ENCODE data around the gene IQGAP2. TPM values are rescaled to one million over a fixed set of nuclear protein-coding genes. Genes with fewer than 3 reads are reported as not detected.

IQGAP2 gene
- total and polyA plus RNA-seq, 2 donors (not counting 1 experiment from before 2014, with no cell fraction given), result 8.1 to 15.0 TPM

DNA sequence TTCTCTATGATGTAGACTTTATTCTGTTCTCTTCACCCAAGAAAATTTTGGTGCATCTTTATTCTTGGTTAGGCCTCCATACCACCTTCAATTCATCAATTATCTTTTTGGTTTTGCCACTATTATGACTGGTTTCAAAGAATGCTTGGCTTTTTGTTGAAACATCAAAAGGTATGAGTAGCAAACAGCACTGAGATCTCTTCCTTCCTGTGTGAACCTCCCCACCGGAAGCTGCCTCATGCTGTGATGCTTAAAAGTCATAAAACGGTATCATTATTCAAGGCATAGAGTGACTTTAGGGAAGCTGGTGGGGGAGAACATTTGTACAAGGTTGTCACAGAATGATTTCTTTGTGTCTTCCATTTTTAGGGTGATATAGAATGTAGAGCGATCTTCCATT is 70.6 kb downstream of the IQGAP2 start:
- intact Hi-C loops (cut with micrococcal nuclease), result no loop called here
- H3K27me3 ChIP-seq (replicated peaks in 1 of 4; ENCODE audit: control extremely low read depth in 1 of 4, control insufficient read depth in 3 of 4, insufficient read depth in 4 of 4, low read length in 3 of 4), result no peaks in the 10 kb centered on the region
- ChIA-PET CTCF (no interaction called here), POLR2A (no interaction called here)
- H3K4me1 Mint-ChIP-seq, result peaks cover 9% of the 10 kb centered on the region
- no peaks in the 10 kb centered on the region for H3K9me3 ChIP-seq (ENCODE audit: control extremely low read depth in 1 of 3, control insufficient read depth in 2 of 3, insufficient read depth in 1 of 3, low read length in 2 of 3)
- no peak overlapping the region for H3K9ac ChIP-seq (ENCODE audit: low read length)
- H3K36me3 ChIP-seq (replicated peaks in 1 of 2; ENCODE audit: control extremely low read depth in 1 of 2, control insufficient read depth in 1 of 2, extremely low read depth in 1 of 2, insufficient read depth in 2 of 2, low read length in 1 of 2), result no peaks in the 10 kb centered on the region
- peaks cover 5 to 8% of the 10 kb centered on the region in 2 donors for H3K4me1 ChIP-seq (ENCODE audit: control insufficient read depth in 2 of 2, insufficient read depth in 2 of 2, low read length in 2 of 2)
- H3K27me3 Mint-ChIP-seq, result no peaks in the 10 kb centered on the region
- DNase-seq (peak; percentile 13), ATAC-seq (ENCODE audit: low read depth) (no peak)
- H3K4me3 Mint-ChIP-seq, result no peak overlapping the region
- whole genome bisulfite sequencing (ENCODE audit: insufficient coverage), result 0% methylated on average over 1 of the region's 3 CpGs
- peak overlapping the region; percentile 45 for H2AFZ ChIP-seq (ENCODE audit: insufficient read depth, low read depth, low read length, poor library complexity, severe bottlenecking)
- H3K27ac ChIP-seq (ENCODE audit: low read length in 2 of 2), result no peak overlapping the region
- no peaks in the 10 kb centered on the region for H3K9me3 Mint-ChIP-seq (ENCODE audit: insufficient read depth)
- no peak overlapping the region for H3K4me2 ChIP-seq (replicated peaks; ENCODE audit: low read depth, low read length, poor library complexity, severe bottlenecking)
- TF ChIP-seq, protein P1, sequence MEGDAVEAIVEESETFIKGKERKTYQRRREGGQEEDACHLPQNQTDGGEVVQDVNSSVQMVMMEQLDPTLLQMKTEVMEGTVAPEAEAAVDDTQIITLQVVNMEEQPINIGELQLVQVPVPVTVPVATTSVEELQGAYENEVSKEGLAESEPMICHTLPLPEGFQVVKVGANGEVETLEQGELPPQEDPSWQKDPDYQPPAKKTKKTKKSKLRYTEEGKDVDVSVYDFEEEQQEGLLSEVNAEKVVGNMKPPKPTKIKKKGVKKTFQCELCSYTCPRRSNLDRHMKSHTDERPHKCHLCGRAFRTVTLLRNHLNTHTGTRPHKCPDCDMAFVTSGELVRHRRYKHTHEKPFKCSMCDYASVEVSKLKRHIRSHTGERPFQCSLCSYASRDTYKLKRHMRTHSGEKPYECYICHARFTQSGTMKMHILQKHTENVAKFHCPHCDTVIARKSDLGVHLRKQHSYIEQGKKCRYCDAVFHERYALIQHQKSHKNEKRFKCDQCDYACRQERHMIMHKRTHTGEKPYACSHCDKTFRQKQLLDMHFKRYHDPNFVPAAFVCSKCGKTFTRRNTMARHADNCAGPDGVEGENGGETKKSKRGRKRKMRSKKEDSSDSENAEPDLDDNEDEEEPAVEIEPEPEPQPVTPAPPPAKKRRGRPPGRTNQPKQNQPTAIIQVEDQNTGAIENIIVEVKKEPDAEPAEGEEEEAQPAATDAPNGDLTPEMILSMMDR (IDR thresholded peaks at IDR 0.05), result no peak
- TF ChIP-seq EZH2 (IDR thresholded peaks at IDR 0.05; ENCODE audit: borderline replicate concordance, insufficient read depth, low read depth, low read length, poor library complexity, severe bottlenecking), result no peak
- no peak overlapping the region for H3K4me3 ChIP-seq (ENCODE audit: control extremely low read depth in 1 of 5, extremely low read depth in 1 of 5, insufficient read depth in 1 of 5, low read depth in 2 of 5, low read length in 4 of 5)
- H3K79me2 ChIP-seq (ENCODE audit: control insufficient read depth, insufficient read depth, low read length), result peaks cover 7% of the 10 kb centered on the region
- no peaks in the 10 kb centered on the region for H4K20me1 ChIP-seq (ENCODE audit: control insufficient read depth, insufficient read depth, low read length, poor library complexity, severe bottlenecking)
- H3K27ac Mint-ChIP-seq, result no peak overlapping the region

DNA sequence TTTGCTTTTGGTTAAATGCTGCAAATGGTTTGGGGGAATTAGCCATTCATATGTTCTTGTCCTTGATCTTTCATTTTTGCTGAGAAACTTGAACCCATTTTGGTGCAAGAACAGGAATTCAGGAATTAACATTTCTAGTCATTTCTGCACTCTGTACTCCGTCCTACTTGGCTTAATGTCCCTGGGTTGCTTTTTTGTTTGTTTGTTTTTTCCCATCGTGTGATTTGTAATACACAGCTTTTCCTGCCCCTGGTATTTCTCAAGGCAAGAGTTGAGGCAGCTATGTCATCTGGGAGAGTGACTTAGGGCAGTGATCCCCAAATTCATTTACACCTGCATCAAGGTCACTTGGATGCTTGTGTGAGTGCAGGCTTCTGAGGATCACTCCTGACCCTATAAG is 71.3 kb downstream of the IQGAP2 start:
- H3K4me1 Mint-ChIP-seq, result peaks cover 9% of the 10 kb centered on the region

More for the DNA sequence above, 71.3 kb downstream of the IQGAP2 start:
- Histone ChIP-seq H3K36me3 (replicated peaks in 1 of 2; ENCODE audit: control extremely low read depth in 1 of 2, control insufficient read depth in 1 of 2, extremely low read depth in 1 of 2, insufficient read depth in 2 of 2, low read length in 1 of 2) (no peaks in the 10 kb centered on the region), H3K27me3 (replicated peaks in 1 of 4; ENCODE audit: control extremely low read depth in 1 of 4, control insufficient read depth in 3 of 4, insufficient read depth in 4 of 4, low read length in 3 of 4) (no peaks in the 10 kb centered on the region), H3K9ac (ENCODE audit: low read length) (no peak overlapping the region), H3K4me3 (ENCODE audit: control extremely low read depth in 1 of 5, extremely low read depth in 1 of 5, insufficient read depth in 1 of 5, low read depth in 2 of 5, low read length in 4 of 5) (no peak overlapping the region), H3K9me3 (ENCODE audit: control extremely low read depth in 1 of 3, control insufficient read depth in 2 of 3, insufficient read depth in 1 of 3, low read length in 2 of 3) (no peaks in the 10 kb centered on the region), H3K27ac (ENCODE audit: low read length in 2 of 2) (no peak overlapping the region), H3K79me2 (ENCODE audit: control insufficient read depth, insufficient read depth, low read length) (peaks cover 7% of the 10 kb centered on the region), H3K4me1 (ENCODE audit: control insufficient read depth in 2 of 2, insufficient read depth in 2 of 2, low read length in 2 of 2) (peaks cover 5 to 8% of the 10 kb centered on the region in 2 donors), H3K4me2 (replicated peaks; ENCODE audit: low read depth, low read length, poor library complexity, severe bottlenecking) (no peak overlapping the region), H4K20me1 (ENCODE audit: control insufficient read depth, insufficient read depth, low read length, poor library complexity, severe bottlenecking) (no peaks in the 10 kb centered on the region), H2AFZ (ENCODE audit: insufficient read depth, low read depth, low read length, poor library complexity, severe bottlenecking) (no peak overlapping the region)
- no peaks in the 10 kb centered on the region for H3K9me3 Mint-ChIP-seq (ENCODE audit: insufficient read depth)
- ChIA-PET POLR2A (no interaction called here), CTCF (no interaction called here)
- DNase-seq (no peak), ATAC-seq (ENCODE audit: low read depth) (no peak)
- TF ChIP-seq EZH2 (IDR thresholded peaks at IDR 0.05; ENCODE audit: borderline replicate concordance, insufficient read depth, low read depth, low read length, poor library complexity, severe bottlenecking), result no peak
- TF ChIP-seq, protein P1 (IDR thresholded peaks at IDR 0.05), result no peak
- H3K4me3 Mint-ChIP-seq, result no peak overlapping the region
- intact Hi-C loops (cut with micrococcal nuclease), result no loop called here
- no peaks in the 10 kb centered on the region for H3K27me3 Mint-ChIP-seq
- no CpG with 5 or more reads among the region's 2 CpGs for WGBS (ENCODE audit: insufficient coverage)
- no peak overlapping the region for H3K27ac Mint-ChIP-seq
